Thyroid gland (tissue), 4 donors: Measurements from ENCODE around the gene RFX8.

Source experiments
- POLR2A ChIP-seq, 2 donors: fragments of 450-650 bp; IDR thresholded peaks; one replicate each; pipeline ENCODE4 v1.6.1; 2017; ENCODE audit warnings: antibody characterized with exemption in 2 of 2, mild to moderate bottlenecking in 2 of 2, moderate library complexity in 1 of 2
- TF ChIP-seq, protein P1 (sequence below), 6 experiments: fragments of 200-600 bp in 3 of 6; fragments of 450-650 bp in 3 of 6; sonication (generic) in 3 of 6; IDR thresholded peaks; one replicate each; pipeline ENCODE4 v1.5.1; 2016 to 2019; ENCODE audit warnings: antibody characterized with exemption in 6 of 6, mild to moderate bottlenecking in 2 of 6, inconsistent platforms in 1 of 6, moderate library complexity in 1 of 6

DNA sequence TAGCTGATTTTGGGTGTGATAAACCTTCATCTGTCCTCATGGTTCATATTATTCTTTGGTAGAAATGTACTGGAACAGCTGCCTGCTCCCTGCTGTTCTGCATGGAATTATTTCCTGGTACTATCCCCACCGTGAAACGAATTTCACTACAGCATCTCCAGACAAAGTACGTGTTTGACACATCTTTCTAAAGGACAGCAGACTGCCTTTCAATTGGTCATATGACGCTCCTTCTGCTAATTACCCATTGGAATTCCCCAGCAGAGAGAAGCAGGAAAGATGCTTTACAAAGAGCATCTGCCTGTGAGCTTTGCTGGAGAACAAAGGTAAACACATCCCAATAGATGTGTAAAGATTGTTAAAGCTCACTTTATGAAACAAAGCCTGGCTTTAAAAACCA, 4.4 kb upstream of the RFX8 start:
- TF ChIP-seq, protein P1, sequence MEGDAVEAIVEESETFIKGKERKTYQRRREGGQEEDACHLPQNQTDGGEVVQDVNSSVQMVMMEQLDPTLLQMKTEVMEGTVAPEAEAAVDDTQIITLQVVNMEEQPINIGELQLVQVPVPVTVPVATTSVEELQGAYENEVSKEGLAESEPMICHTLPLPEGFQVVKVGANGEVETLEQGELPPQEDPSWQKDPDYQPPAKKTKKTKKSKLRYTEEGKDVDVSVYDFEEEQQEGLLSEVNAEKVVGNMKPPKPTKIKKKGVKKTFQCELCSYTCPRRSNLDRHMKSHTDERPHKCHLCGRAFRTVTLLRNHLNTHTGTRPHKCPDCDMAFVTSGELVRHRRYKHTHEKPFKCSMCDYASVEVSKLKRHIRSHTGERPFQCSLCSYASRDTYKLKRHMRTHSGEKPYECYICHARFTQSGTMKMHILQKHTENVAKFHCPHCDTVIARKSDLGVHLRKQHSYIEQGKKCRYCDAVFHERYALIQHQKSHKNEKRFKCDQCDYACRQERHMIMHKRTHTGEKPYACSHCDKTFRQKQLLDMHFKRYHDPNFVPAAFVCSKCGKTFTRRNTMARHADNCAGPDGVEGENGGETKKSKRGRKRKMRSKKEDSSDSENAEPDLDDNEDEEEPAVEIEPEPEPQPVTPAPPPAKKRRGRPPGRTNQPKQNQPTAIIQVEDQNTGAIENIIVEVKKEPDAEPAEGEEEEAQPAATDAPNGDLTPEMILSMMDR (IDR thresholded peaks at IDR 0.05), result no peak
- TF ChIP-seq POLR2A (IDR thresholded peaks at IDR 0.05), result no peak
